ENCODE data around the gene SPTA1.

DNA sequence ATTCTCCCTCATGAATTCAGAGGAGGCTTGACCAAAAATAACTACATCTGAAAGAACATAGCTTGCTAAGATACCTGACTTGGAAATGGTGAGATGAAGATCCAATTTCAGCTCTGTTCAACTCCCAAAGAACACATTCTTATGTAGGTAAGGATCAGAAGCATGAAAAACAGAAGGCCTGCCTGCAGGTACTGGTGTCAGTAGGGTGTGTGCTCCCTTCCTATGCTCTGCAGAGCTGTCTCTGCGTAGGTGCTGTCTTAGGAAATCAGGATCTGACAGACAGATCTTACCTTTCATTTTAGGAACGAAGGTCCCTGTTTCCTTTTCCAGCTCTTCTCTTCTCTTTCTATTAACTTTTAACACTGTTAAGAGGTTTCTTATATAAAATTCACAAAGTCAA is 19.6 kb upstream of the SPTA1 start:
- TF ChIP-seq, protein P1, sequence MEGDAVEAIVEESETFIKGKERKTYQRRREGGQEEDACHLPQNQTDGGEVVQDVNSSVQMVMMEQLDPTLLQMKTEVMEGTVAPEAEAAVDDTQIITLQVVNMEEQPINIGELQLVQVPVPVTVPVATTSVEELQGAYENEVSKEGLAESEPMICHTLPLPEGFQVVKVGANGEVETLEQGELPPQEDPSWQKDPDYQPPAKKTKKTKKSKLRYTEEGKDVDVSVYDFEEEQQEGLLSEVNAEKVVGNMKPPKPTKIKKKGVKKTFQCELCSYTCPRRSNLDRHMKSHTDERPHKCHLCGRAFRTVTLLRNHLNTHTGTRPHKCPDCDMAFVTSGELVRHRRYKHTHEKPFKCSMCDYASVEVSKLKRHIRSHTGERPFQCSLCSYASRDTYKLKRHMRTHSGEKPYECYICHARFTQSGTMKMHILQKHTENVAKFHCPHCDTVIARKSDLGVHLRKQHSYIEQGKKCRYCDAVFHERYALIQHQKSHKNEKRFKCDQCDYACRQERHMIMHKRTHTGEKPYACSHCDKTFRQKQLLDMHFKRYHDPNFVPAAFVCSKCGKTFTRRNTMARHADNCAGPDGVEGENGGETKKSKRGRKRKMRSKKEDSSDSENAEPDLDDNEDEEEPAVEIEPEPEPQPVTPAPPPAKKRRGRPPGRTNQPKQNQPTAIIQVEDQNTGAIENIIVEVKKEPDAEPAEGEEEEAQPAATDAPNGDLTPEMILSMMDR (conservative IDR thresholded peaks at IDR 0.05 in 1 of 2, IDR thresholded peaks at IDR 0.05 in 1 of 2; ENCODE audit: extremely low read depth in 1 of 2, insufficient read depth in 1 of 2, low read depth in 1 of 2, low read length in 2 of 2): no peak
- no peak for TF ChIP-seq EZH2 (IDR thresholded peaks at IDR 0.05; ENCODE audit: borderline replicate concordance, low read length)

All from mammary epithelial cell (primary cell).